Measurements from ENCODE around the gene UPF3B.
A peak's percentile ranks its signal among the peaks of the same experiment; 100 is the strongest.

The UPF3B gene

GRCh38 chrX:119791437-119792231 lies 61.1 kb downstream of the UPF3B start, which contains the start of gene RPL39:
Gene RPL39 (minus strand): TSS chrX:119791630. CDS start chrX:119791576, 54 bp downstream.
- Histone ChIP-seq H3K4me1 (ENCODE audit: control extremely low read depth in 1 of 4, control insufficient read depth in 4 of 4, insufficient read depth in 4 of 4, low read length in 3 of 4) (peaks cover 5 to 34% (median 21%) of the 10 kb centered on the region in 4 experiments), H3K4me3 (ENCODE audit: control insufficient read depth in 1 of 7, extremely low read depth in 1 of 7, insufficient read depth in 4 of 7, low read depth in 2 of 7, low read length in 6 of 7) (peak within 1 kb of the TSS; percentile 62 to 92 (median 82)), H3K9me3 (ENCODE audit: control extremely low read depth in 1 of 5, control insufficient read depth in 4 of 5, insufficient read depth in 2 of 5, low read depth in 1 of 5, low read length in 4 of 5) (no peaks in the 10 kb centered on the region), H3K27me3 (replicated peaks in 2 of 5; ENCODE audit: control insufficient read depth in 4 of 5, insufficient read depth in 5 of 5, low read length in 4 of 5) (peaks cover 0 to 2% (median 0%) of the 10 kb centered on the region in 5 experiments), H3K27ac (ENCODE audit: insufficient read depth in 1 of 2, low read depth in 1 of 2, low read length in 2 of 2, poor library complexity in 1 of 2, severe bottlenecking in 2 of 2) (peak within 1 kb of the TSS; percentile 88 to 94), H3K36me3 (ENCODE audit: control insufficient read depth in 4 of 4, insufficient read depth in 4 of 4, low read length in 3 of 4) (peaks cover 2 to 23% (median 12%) of the 10 kb centered on the region in 4 experiments)
- POLR2A ChIA-PET = interaction anchor here (0.6 to 1.3 kb wide), 9 partner anchors 35 to 186 kb away, joined by 3 to 10 read pairs (median 3); partner anchors contain the start of genes NDUFA1, NKRF, RNF113A and SEPTIN6
- CTCF ChIA-PET = interaction anchor here (0.6 to 1.2 kb wide), 5 partner anchors 10 to 89 kb away, joined by 3 to 4 read pairs (median 4); no protein-coding TSS in a partner anchor
- WGBS (ENCODE audit: insufficient coverage) = 42% methylated on average over 55 of the region's 58 CpGs
- peak; percentile 87 to 95 (median 93) for DNase-seq

- Histone ChIP-seq H3K36me3 (ENCODE audit: control insufficient read depth in 4 of 4, insufficient read depth in 4 of 4, low read length in 3 of 4) (peaks cover 2 to 28% (median 12%) of the 10 kb centered on the region in 4 experiments), H3K27me3 (replicated peaks in 2 of 5; ENCODE audit: control insufficient read depth in 4 of 5, insufficient read depth in 5 of 5, low read length in 4 of 5) (peaks cover 0 to 2% (median 0%) of the 10 kb centered on the region in 5 experiments), H3K4me1 (ENCODE audit: control extremely low read depth in 1 of 4, control insufficient read depth in 4 of 4, insufficient read depth in 4 of 4, low read length in 3 of 4) (peaks cover 5 to 34% (median 21%) of the 10 kb centered on the region in 4 experiments), H3K4me3 (ENCODE audit: control insufficient read depth in 1 of 7, extremely low read depth in 1 of 7, insufficient read depth in 4 of 7, low read depth in 2 of 7, low read length in 6 of 7) (peak overlapping the region; percentile 62 to 92 (median 82)), H3K9me3 (ENCODE audit: control extremely low read depth in 1 of 5, control insufficient read depth in 4 of 5, insufficient read depth in 2 of 5, low read depth in 1 of 5, low read length in 4 of 5) (no peaks in the 10 kb centered on the region), H3K27ac (ENCODE audit: insufficient read depth in 1 of 2, low read depth in 1 of 2, low read length in 2 of 2, poor library complexity in 1 of 2, severe bottlenecking in 2 of 2) (peak overlapping the region; percentile 88 to 94)
- ChIA-PET CTCF (interaction anchor here (0.6 to 1.2 kb wide), 4 partner anchors 9 to 89 kb away, joined by 3 to 4 read pairs (median 4); no protein-coding TSS in a partner anchor), POLR2A (interaction anchor here (0.6 to 1.3 kb wide), 4 partner anchors 37 to 185 kb away, joined by 3 to 10 read pairs (median 4); partner anchors contain the start of genes NDUFA1, NKRF and RNF113A)
- 45% methylated on average over 27 of the region's 31 CpGs for WGBS (ENCODE audit: insufficient coverage)
- peak; percentile 40 to 66 (median 54) for DNase-seq
These were observed 61.8 kb downstream of the UPF3B start for GRCh38 chrX:119790977-119791436.

- DNase-seq = peak; percentile 50 to 74 (median 71)
- ChIA-PET CTCF (interaction anchor here (0.8 to 1.2 kb wide), 7 partner anchors 9 to 268 kb away, joined by 3 to 5 read pairs (median 4); partner anchors contain the start of gene SOWAHD), POLR2A (interaction anchor here (1.0 to 1.1 kb wide), 2 partner anchors 97 to 166 kb away, joined by 3 read pairs; no protein-coding TSS in a partner anchor)
- H3K36me3 ChIP-seq (ENCODE audit: control insufficient read depth in 4 of 4, insufficient read depth in 4 of 4, low read length in 3 of 4) = peaks cover 2 to 55% (median 21%) of the 10 kb centered on the region in 4 experiments
- peaks cover 0 to 2% (median 0%) of the 10 kb centered on the region in 5 experiments for H3K27me3 ChIP-seq (replicated peaks in 2 of 5; ENCODE audit: control insufficient read depth in 4 of 5, insufficient read depth in 5 of 5, low read length in 4 of 5)
- WGBS (ENCODE audit: insufficient coverage) = 95% methylated on average over 6 of the region's 14 CpGs
- H3K27ac ChIP-seq (ENCODE audit: insufficient read depth in 1 of 2, low read depth in 1 of 2, low read length in 2 of 2, poor library complexity in 1 of 2, severe bottlenecking in 2 of 2) = no peak overlapping the region
- peaks cover 0 to 24% (median 19%) of the 10 kb centered on the region in 4 experiments for H3K4me1 ChIP-seq (ENCODE audit: control extremely low read depth in 1 of 4, control insufficient read depth in 4 of 4, insufficient read depth in 4 of 4, low read length in 3 of 4)
- no peaks in the 10 kb centered on the region for H3K9me3 ChIP-seq (ENCODE audit: control extremely low read depth in 1 of 5, control insufficient read depth in 4 of 5, insufficient read depth in 2 of 5, low read depth in 1 of 5, low read length in 4 of 5)
- no peak overlapping the region for H3K4me3 ChIP-seq (ENCODE audit: control insufficient read depth in 1 of 7, extremely low read depth in 1 of 7, insufficient read depth in 4 of 7, low read depth in 2 of 7, low read length in 6 of 7)
These were observed 67.9 kb downstream of the UPF3B start for GRCh38 chrX:119784747-119785446.

Data from common myeloid progenitor, CD34-positive (primary cell).